Uterus (tissue), 4 donors: ENCODE measurements around the gene GNAL. TPM values are rescaled to one million over a fixed set of nuclear protein-coding genes. Genes with fewer than 3 reads are reported as not detected.
A peak's percentile ranks its signal among the peaks of the same experiment; 100 is the strongest.
"Not testable (repeated sequence)": the region's sequence is repeated elsewhere in the genome, so short reads cannot be mapped to it uniquely, and the experiment has no call there.

Experiments used
- DNase-seq, 2 donors: peaks; one replicate each; pipeline ENCODE4 v3.0.0-alpha.2; 2019 to 2020
- H3K27ac ChIP-seq, 2 donors: fragments of 200-600 bp; sonication (generic); 1 replicate in 1 of 2; 2 replicates in 1 of 2; pipeline ENCODE4 v1.5.1; 2016 to 2018
- H3K27me3 ChIP-seq, 2 donors: fragments of 200-600 bp; sonication (generic); one replicate each; pipeline ENCODE4 v1.5.1; 2018 to 2019; ENCODE audit warnings: control low read depth in 1 of 2
- H3K36me3 ChIP-seq, 2 donors: fragments of 200-600 bp; sonication (generic); one replicate each; pipeline ENCODE4 v1.5.1; 2019; ENCODE audit warnings: control low read depth in 1 of 2
- H3K4me1 ChIP-seq, 2 donors: fragments of 200-600 bp; sonication (generic); one replicate each; pipeline ENCODE4 v1.5.1; 2018 to 2019; ENCODE audit warnings: control low read depth in 1 of 2
- H3K4me3 ChIP-seq, 2 donors: fragments of 200-600 bp; sonication (generic); 1 replicate in 1 of 2; 2 replicates in 1 of 2; pipeline ENCODE4 v1.5.1; 2018 to 2019; ENCODE audit warnings: mild to moderate bottlenecking in 1 of 2
- H3K9me3 ChIP-seq, 2 donors: fragments of 200-600 bp; sonication (generic); one replicate each; pipeline ENCODE4 v1.5.1; 2019; ENCODE audit warnings: control low read depth in 1 of 2
- POLR2A ChIP-seq, 2 donors: fragments of 450-650 bp; IDR thresholded peaks; one replicate each; pipeline ENCODE4 v1.6.1; 2016; ENCODE audit warnings: antibody characterized with exemption in 2 of 2, mild to moderate bottlenecking in 1 of 2, moderate library complexity in 1 of 2
- intact Hi-C: fragments of 100-400 bp; cut with DNase I; formaldehyde crosslinking; loops from one replicate; pipeline ENCODE4 v1.15.1; 2023; ENCODE audit warnings: low total_unique reads
- total RNA-seq, 4 donors: library from RNA; depleted of rRNA in 3 of 4; stranded (reverse); fragments of >200 nt in 3 of 4; gene quantifications; one replicate each; pipeline versions ENCODE4 v1.1.0 to v1.2.4, GENCODE V29; 2014 to 2023
- TF ChIP-seq, protein P1 (sequence below), 4 experiments: fragments of 200-600 bp in 2 of 4; fragments of 450-650 bp in 2 of 4; sonication (generic) in 2 of 4; IDR thresholded peaks; one replicate each; pipeline ENCODE4 v1.5.1; 2016 to 2019; ENCODE audit warnings: antibody characterized with exemption in 4 of 4, mild to moderate bottlenecking in 2 of 4, moderate library complexity in 1 of 4
- donor health status: DM: yes; HTN: yes; CAD: no.

The GNAL gene
- total RNA-seq, 4 donors from 2014 or later = 4.6 to 20.2 (median 13.8) TPM

DNA sequence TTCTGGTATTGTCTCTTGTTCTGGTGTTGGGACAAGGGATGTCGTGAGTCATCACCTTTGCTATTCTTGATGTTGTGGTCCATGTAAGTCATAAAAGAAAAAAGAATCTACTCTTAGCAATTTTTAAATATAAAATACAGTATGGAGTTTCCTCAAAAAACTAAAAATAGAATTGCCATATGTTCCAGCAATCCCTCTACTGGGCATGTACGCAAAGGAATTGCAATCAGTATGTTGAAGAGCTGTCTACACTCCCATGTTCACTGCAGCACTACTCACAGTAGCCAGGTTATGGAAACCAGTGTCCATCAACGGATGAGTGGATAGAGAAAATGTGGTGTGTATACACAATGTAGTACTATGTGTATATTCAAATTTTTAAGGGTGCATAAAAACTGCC is 10.9 kb upstream of the GNAL start:
- Histone ChIP-seq H3K4me3 (no peak overlapping the region), H3K36me3 (no peaks in the 10 kb centered on the region), H3K27me3 (no peaks in the 10 kb centered on the region), H3K4me1 (no peaks in the 10 kb centered on the region), H3K27ac (no peak overlapping the region), H3K9me3 (no peaks in the 10 kb centered on the region)
- TF ChIP-seq, protein P1, sequence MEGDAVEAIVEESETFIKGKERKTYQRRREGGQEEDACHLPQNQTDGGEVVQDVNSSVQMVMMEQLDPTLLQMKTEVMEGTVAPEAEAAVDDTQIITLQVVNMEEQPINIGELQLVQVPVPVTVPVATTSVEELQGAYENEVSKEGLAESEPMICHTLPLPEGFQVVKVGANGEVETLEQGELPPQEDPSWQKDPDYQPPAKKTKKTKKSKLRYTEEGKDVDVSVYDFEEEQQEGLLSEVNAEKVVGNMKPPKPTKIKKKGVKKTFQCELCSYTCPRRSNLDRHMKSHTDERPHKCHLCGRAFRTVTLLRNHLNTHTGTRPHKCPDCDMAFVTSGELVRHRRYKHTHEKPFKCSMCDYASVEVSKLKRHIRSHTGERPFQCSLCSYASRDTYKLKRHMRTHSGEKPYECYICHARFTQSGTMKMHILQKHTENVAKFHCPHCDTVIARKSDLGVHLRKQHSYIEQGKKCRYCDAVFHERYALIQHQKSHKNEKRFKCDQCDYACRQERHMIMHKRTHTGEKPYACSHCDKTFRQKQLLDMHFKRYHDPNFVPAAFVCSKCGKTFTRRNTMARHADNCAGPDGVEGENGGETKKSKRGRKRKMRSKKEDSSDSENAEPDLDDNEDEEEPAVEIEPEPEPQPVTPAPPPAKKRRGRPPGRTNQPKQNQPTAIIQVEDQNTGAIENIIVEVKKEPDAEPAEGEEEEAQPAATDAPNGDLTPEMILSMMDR (IDR thresholded peaks at IDR 0.05) = no peak
- no peak for TF ChIP-seq POLR2A (IDR thresholded peaks at IDR 0.05)
- intact Hi-C loops = no loop called here
- DNase-seq = no peak

DNA sequence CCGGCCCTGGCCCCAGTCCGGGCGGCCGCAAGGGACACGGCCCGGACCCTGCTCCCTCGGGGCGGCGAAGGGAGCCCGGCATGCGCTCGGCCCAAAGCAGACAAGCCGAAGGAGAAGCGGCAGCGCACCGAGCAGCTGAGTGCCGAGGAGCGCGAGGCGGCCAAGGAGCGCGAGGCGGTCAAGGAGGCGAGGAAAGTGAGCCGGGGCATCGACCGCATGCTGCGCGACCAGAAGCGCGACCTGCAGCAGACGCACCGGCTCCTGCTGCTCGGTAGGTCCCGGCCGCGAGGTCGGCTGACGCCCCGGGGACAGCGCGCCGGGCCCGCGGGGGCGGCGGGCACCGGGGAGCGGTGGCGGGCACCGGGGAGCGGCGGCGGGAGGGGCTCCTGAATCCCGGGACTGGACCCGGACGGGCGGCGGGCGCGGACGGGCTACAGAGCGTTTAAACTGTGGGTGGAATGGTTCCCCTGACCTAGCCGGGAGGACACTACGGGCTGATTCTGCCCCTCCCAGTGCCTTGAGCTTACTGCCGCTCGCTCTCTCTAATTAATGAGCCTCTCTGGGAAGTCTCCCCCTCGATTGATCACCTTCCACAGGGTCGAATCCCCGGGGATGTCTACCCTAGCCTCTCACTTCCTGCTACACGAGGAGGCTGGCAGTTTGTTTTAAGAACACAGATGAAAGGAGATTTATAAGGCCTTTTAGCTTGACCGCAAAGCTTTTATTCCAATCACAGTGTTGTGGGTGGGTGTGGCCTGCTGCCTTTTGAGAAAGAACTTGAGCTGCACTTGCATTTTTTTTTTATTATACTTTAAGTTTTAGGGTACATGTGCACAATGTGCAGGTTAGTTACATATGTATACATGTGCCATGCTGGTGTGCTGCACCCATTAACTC is 853 bp downstream of the GNAL start:
- no peaks in the 10 kb centered on the region for H3K9me3 ChIP-seq
- peaks cover 4 to 6% of the 10 kb centered on the region in 2 donors for H3K4me1 ChIP-seq
- TF ChIP-seq, protein P1 (IDR thresholded peaks at IDR 0.05) = no peak
- TF ChIP-seq POLR2A (IDR thresholded peaks at IDR 0.05) = no peak
- peak in 1 of 2 donors; percentile 24 for DNase-seq
- peak overlapping the region; percentile 30 to 71 for H3K4me3 ChIP-seq
- no peaks in the 10 kb centered on the region for H3K27me3 ChIP-seq
- H3K36me3 ChIP-seq = no peaks in the 10 kb centered on the region
- intact Hi-C loops = no loop called here
- H3K27ac ChIP-seq = peak overlapping the region; percentile 42 to 69

DNA sequence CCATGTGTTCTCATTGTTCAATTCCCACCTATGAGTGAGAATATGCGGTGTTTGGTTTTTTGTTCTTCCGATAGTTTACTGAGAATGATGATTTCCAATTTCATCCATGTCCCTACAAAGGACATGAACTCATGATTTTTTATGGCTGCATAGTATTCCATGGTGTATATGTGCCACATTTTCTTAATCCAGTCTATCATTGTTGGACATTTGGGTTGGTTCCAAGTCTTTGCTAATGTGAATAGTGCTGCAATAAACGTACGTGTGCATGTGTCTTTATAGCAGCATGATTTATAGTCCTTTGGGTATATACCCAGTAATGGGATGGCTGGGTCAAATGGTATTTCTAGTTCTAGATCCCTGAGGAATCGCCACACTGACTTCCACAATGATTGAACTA is 1.6 kb downstream of the GNAL start:
- H3K9me3 ChIP-seq, intact Hi-C loops: not testable (repeated sequence)

GRCh38 chr18:11695736-11696135 is 6.7 kb downstream of the GNAL start:
- H3K36me3 ChIP-seq = no peaks in the 10 kb centered on the region
- no peak overlapping the region for H3K4me3 ChIP-seq
- TF ChIP-seq, protein P1 (IDR thresholded peaks at IDR 0.05) = no peak
- TF ChIP-seq POLR2A (IDR thresholded peaks at IDR 0.05) = no peak
- no peaks in the 10 kb centered on the region for H3K27me3 ChIP-seq
- no peak overlapping the region for H3K27ac ChIP-seq
- no peaks in the 10 kb centered on the region for H3K9me3 ChIP-seq
- H3K4me1 ChIP-seq = no peaks in the 10 kb centered on the region
- intact Hi-C loops = no loop called here
- DNase-seq = no peak

More for the DNA sequence above, 1.6 kb downstream of the GNAL start:
- not testable (repeated sequence) for H3K36me3 ChIP-seq, DNase-seq, H3K4me3 ChIP-seq, H3K4me1 ChIP-seq, H3K27ac ChIP-seq, H3K27me3 ChIP-seq

DNA sequence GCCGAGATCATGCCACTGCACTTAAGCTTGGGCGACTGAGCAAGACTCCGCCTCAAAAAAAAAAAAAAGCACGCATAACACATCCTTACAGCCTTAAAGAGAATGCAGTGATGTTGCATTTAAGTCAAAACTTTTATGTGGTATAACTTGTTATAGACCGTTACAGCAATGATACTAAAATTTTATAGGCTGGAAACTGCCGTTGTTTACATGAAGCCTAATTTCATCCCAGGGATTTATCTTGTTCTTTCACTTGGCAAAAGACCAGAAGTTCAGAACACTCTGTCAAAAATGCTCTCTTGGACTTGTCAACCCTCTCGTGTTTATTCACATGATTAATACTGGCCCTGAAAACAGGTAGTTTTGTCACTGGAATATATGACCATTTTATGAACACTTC is 7.4 kb downstream of the GNAL start:
- H3K27ac ChIP-seq = no peak overlapping the region
- TF ChIP-seq, protein P1 (IDR thresholded peaks at IDR 0.05) = no peak
- TF ChIP-seq POLR2A (IDR thresholded peaks at IDR 0.05) = no peak
- H3K27me3 ChIP-seq = no peaks in the 10 kb centered on the region
- no peak for DNase-seq
- no peaks in the 10 kb centered on the region for H3K4me1 ChIP-seq
- intact Hi-C loops = no loop called here
- no peak overlapping the region for H3K4me3 ChIP-seq
- no peaks in the 10 kb centered on the region for H3K36me3 ChIP-seq
- no peaks in the 10 kb centered on the region for H3K9me3 ChIP-seq
